Bronchial epithelial cell (primary cell): ENCODE results near the gene MAGI2. TPM values are rescaled to one million over a fixed set of nuclear protein-coding genes. Genes with fewer than 3 reads are reported as not detected.

Experiments
- DNase-seq: peaks from one replicate; pipeline ENCODE4 v3.0.0-alpha.2; 2010; ENCODE audit warnings: low read depth
- FAIRE-seq: peaks from 2 replicates; lab custom pipeline; 2011; peaks lifted over from hg19 to GRCh38; lab: Jason Lieb, UNC
- H3K27me3 ChIP-seq: 2 replicates; pipeline ENCODE4 v1.5.1; 2011; ENCODE audit warnings: low read length; ENCODE audit not compliant: control insufficient read depth, insufficient read depth
- H3K36me3 ChIP-seq: 2 replicates; pipeline ENCODE4 v1.5.1; 2011; ENCODE audit warnings: low read length; ENCODE audit not compliant: control insufficient read depth, insufficient read depth
- H3K4me3 ChIP-seq: 2 replicates; pipeline ENCODE4 v1.5.1; 2011; ENCODE audit warnings: mild to moderate bottlenecking, low read depth, low read length, control low read depth
- total RNA-seq: library from RNA; depleted of rRNA; stranded (reverse); fragments of >200 nt; gene quantifications from 2 replicates; pipeline ENCODE4 v1.2.1, GENCODE V29; 2014
- TF ChIP-seq, protein P1 (sequence below): IDR thresholded peaks from 2 replicates; pipeline ENCODE4 v1.5.1; 2011; ENCODE audit warnings: mild to moderate bottlenecking, moderate library complexity, low read length, control low read depth, inconsistent platforms; ENCODE audit not compliant: insufficient read depth, severe bottlenecking

The MAGI2 gene
- total RNA-seq, 1 donor from 2014 or later, result 2.6 TPM

DNA sequence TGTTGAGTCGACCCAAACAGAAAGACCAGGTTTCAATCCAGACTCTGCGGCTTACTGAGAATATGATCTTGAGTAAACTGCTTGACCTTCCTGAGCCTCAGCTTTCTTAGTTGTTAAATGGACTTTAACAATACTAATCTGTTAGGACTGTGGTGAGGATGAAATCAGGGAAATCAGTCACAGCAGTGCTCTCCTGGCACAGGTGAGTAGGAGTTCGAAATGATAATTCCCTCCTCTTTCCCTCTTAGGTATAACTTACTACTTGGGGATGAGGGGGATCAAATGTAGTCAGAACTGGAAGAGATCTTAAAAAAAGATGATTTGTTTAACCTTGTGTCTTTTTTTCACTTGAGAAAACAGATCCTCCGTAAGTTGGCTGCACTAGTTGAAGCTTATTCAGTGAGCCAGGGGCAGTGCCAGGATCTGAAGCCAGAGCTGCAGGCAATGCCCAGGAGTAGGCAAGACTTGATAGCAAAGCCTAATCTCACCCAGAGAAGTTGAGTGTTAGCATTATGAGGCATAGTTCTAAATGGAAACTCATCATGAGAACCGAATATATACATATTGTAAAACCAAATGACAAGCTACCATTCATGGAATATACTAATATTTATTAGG, 1.8 kb upstream of the MAGI2 start:
- TF ChIP-seq, protein P1, sequence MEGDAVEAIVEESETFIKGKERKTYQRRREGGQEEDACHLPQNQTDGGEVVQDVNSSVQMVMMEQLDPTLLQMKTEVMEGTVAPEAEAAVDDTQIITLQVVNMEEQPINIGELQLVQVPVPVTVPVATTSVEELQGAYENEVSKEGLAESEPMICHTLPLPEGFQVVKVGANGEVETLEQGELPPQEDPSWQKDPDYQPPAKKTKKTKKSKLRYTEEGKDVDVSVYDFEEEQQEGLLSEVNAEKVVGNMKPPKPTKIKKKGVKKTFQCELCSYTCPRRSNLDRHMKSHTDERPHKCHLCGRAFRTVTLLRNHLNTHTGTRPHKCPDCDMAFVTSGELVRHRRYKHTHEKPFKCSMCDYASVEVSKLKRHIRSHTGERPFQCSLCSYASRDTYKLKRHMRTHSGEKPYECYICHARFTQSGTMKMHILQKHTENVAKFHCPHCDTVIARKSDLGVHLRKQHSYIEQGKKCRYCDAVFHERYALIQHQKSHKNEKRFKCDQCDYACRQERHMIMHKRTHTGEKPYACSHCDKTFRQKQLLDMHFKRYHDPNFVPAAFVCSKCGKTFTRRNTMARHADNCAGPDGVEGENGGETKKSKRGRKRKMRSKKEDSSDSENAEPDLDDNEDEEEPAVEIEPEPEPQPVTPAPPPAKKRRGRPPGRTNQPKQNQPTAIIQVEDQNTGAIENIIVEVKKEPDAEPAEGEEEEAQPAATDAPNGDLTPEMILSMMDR, result no peak
- DNase-seq, result no peak
- Histone ChIP-seq H3K27me3 (no peaks in the 10 kb centered on the region), H3K4me3 (no peak overlapping the region), H3K36me3 (no peaks in the 10 kb centered on the region)
- FAIRE-seq, result no peak

DNA sequence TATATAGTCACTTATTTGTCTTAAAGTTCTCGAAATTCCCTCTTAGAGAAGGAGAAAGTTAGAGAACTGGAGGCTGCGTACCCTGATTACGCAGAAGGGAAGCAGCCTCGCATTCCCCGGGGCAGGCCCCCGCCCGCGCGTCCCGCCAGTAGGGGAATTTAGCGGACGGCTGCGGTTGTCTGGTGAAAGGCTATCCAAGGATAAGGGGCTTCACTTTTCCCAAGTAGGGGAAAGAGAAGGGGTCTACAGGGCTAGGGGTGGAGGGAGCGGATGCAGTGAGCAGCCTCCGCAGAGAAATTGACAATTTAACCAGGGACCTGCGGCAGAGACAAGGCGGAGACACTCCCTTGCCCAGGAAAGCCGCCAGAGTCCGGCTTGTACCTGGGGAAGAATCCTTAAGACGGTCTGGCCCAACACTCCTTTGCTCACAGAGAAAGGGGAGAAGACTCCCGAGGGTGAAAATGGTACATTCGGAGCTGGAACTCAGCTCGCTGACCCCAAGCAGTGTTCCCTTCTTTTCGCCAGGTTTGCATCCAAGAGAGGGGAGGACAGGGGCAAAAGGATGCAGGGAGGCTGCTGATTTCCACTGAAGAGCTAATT, 994 bp upstream of the MAGI2 start:
- peak overlapping the region; percentile 71 for H3K4me3 ChIP-seq
- DNase-seq, result peak; percentile 41
- no peaks in the 10 kb centered on the region for H3K27me3 ChIP-seq
- FAIRE-seq, result no peak
- H3K36me3 ChIP-seq, result no peaks in the 10 kb centered on the region
- TF ChIP-seq, protein P1, result no peak

- no peaks in the 10 kb centered on the region for H3K36me3 ChIP-seq
- FAIRE-seq (no peak), DNase-seq (no peak)
- H3K27me3 ChIP-seq, result no peaks in the 10 kb centered on the region
- TF ChIP-seq, protein P1, result no peak
- H3K4me3 ChIP-seq, result peak overlapping the region; percentile 71
Observed at GRCh38 chr7:79453266-79453557, 255 bp downstream of the MAGI2 start.

DNA sequence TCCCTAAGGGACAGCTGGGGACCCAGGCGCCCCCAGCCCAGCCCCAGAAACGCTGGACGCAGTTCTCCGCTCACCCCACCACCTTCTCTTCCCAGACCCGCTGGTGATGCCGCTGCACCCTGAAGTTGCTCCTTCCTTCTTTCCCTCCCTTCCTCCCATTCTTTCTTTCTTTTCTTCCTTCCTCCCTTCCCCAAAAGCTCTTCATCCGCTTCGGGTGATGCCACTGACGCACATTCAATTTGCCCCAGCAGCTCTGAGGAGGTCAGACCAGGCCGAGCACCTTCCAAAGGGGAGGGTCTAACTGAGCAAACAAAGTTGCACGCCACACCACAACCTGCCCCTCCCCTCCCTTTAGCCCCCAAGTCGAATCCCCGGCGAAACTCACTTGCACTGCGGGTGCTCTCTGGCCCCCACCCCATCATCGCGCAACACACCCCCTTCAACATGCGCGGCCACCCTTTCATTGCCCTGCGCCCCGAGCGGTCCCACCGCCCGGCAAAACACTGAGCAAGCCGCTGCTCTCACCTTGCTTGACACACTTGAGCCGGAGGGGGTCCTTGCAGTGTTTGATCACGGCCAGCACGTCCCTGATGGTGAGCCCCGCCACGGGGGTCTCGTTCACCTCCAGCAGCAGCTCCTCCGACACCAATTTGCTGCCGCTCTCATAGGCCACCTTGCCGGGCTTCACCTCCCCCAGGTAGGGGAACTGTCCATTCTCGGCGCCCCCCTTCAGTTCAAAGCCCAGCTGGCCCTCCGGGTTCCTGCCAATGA, 787 bp downstream of the MAGI2 start:
- FAIRE-seq, result no peak

DNA sequence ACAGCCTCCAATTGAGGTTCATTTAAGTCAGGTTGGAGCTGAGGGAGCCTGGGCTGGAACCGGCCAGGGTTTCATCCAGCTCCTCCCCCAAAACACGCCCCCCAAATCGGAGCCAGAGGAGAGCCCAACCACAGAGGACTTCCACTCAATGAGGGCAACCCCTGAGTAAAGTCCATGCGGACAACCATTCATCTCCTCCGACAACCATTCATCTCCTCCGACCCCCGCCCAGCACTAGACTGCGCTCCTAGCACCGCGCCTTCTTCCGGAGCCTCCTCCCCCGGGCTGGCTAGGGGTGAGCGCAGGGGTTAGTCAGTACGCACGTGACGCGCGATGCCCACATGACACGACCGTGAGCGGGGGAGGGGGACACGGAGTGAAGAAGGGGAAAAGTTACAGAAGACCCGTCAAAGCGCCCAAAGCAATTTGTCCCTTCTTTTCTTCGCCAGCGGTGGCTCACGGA, 1.4 kb downstream of the MAGI2 start:
- TF ChIP-seq, protein P1, result no peak
- FAIRE-seq, result no peak
- peak overlapping the region; percentile 71 for H3K4me3 ChIP-seq
- DNase-seq, result peak; percentile 62
- no peaks in the 10 kb centered on the region for H3K27me3 ChIP-seq
- no peaks in the 10 kb centered on the region for H3K36me3 ChIP-seq

More for the DNA sequence above, 787 bp downstream of the MAGI2 start:
- Histone ChIP-seq H3K36me3 (no peaks in the 10 kb centered on the region), H3K27me3 (no peaks in the 10 kb centered on the region), H3K4me3 (peak overlapping the region; percentile 71)
- no peak for DNase-seq
- TF ChIP-seq, protein P1, result no peak
